ENCODE data around the gene MARK3. TPM values are rescaled to one million over a fixed set of nuclear protein-coding genes. Genes with fewer than 3 reads are reported as not detected.
"Not testable (repeated sequence)": the region's sequence is repeated elsewhere in the genome, so short reads cannot be mapped to it uniquely, and the experiment has no call there.

MARK3 gene
- 65.5 and 75.7 TPM in 2 replicates for total RNA-seq

DNA sequence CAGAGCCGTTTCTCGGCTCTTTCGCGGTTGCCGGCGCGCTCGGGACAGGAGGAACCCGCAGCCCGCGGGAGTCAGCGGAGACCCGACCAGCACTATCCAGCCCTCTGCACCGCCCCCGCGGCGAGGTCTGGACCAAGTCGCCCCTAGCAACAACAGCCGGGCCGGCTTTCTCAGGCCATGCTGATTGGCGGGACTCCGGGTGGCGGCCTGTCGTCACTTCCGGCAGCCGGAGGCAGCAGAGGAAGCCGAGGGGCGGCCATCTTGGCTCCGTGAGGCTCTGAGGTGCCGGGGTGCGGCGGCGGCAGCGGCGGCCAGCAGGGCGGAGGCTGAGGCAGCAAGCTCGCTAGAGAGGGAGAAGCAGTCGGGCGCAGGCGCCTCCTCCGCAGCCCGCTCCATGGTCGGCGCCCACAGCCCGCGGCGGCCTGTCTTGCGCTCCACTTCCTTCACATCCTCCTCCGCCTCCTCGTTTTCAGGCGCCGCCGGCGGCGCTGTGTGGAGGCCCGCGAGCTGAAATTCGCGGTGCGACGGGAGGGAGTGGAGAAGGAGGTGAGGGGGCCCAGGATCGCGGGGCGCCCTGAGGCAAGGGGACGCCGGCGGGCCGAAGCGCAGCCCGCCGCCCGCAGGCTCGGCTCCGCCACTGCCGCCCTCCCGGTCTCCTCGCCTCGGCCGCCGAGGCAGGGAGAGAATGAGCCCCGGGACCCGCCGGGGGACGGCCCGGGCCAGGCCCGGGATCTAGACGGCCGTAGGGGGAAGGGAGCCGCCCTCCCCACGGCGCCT, at the start of gene MARK3:
TSS of gene MARK3 (plus strand) at position 264 of the 777 bp plus-strand sequence. CDS start 615 bp downstream, outside the sequence.
- DNase-seq (ENCODE audit: extremely low read depth, low read depth, low spot score) = no peak

DNA sequence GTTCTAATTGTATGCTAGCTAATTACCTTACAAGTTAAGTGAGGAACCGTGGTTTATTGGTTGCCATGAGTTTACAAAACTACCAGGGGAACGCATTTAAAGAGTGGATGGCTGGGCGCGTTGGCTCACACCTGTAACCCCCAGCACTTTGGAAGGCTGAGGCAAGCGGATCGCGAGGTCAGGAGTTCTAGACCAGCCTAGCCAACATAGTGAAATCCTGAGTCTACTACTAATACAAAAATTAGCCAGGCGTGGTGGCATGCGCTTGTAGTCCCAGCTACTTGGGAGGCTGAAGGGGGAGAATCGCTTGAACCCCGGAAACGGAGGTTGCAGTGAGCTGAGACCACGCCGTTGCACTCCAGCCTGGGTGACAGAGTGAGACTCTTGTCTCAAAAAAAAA, 49.0 kb upstream of the MARK3 start:
- no peak for DNase-seq (ENCODE audit: extremely low read depth, low read depth, low spot score)

DNA sequence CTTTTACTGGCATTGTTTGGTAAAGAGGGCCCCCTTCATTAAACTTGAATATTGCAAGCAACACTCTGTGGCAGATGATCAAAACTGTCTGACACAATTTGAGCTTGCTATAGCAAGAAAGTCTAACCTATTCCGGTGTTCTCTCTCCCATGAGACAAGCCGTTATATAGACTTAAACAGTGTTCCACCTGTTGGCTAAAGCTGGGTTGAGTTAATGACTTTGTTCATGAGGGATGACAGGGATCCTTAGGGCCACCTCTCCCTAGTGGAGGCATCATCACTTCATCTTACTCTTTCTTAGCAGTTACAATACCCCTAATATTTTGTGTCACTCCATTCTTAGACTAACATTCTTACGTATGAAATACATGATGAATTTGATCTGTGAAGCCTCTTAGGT, 47.4 kb upstream of the MARK3 start:
- DNase-seq (ENCODE audit: extremely low read depth, low read depth, low spot score) = no peak

DNA sequence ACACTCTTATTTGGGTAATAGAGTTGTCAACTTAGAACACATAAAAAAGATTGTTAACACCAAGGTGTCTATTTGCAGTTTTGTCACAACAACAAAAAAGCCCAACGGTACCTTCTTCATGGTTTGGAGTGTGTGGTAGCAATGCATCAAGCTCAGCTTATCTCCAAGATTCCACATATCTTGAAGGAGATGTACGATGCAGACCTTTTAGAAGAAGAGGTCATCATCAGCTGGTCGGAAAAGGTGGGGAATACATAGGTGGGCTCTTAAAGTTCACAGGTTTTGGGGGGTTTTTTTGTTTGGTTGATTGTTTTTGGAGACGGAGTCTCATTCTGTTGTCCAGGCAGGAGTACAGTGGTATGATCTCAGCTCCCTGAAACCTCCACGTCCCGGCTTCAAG, 45.7 kb upstream of the MARK3 start:
- DNase-seq (ENCODE audit: extremely low read depth, low read depth, low spot score) = no peak

DNA sequence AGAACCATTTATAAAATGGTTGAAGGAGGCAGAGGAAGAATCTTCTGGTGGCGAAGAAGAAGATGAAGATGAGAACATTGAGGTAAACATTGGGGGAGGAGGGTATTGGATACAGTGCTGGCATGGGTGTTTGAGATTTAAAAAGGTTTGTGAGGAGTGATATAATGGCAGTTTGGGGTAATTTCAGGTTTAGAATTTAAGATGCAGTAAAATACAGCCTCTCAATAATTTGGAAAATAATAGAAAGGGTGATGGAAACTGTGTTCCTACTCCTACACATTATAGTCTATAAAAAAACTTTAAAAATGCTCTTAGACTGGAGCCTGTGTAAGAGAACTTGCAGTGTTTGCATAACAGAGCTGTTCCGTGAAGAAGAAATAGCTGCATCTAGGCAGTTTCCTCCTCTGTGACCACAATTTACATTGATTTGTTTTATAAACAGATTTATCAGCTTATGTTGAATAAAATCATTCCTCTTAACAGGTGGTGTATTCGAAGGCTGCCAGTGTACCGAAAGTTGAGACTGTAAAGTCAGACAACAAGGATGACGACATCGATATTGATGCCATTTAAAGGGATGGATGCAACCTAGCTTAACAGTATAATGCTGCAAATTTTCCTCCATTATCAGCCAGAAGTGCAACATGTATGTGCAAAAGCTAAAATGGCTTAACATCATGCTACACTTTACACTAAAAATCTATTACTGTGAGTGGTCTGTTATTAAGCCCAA, 44.6 kb upstream of the MARK3 start:
- no peak for DNase-seq (ENCODE audit: extremely low read depth, low read depth, low spot score)

DNA sequence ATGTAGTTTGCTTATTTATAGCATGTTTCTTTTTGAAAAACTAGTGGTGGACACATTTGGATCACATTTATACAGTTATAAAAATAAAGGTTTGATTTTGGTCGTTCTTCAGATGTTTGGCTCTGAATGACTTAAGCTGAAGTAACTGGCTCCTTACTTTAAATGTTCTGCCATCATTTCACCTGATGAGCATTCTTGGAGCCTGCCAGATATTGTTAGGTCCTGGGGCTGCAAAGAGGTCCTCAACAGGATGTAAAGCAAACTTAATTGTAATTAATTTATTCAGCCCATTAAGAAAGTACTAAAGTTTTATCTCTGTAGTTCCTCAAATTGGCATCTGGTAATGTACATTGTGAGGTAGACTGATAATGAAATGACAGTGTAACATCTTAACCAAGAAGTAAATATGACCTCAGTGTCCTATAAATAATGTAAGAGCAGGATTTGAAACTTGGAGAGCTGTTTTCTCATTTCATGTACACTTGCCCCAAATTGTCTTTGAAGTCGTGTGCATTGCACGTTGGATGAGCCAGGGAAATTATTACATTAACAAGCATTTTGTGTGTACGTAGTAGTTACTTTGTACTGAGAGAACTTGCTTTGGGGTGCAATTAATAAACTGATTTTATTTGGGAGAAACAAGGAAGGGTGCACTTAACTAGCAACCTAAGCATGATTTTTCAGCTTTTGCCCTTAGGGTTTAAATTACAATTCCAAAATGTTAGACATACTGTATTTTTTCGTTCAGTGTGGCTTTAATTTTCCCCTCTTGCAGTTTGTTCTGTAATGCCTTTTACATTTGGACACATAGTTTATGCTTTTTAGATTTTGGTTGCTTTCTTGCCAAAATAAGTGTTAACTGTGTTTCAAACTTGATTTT, 43.7 kb upstream of the MARK3 start:
- DNase-seq (ENCODE audit: extremely low read depth, low read depth, low spot score) = no peak

DNA sequence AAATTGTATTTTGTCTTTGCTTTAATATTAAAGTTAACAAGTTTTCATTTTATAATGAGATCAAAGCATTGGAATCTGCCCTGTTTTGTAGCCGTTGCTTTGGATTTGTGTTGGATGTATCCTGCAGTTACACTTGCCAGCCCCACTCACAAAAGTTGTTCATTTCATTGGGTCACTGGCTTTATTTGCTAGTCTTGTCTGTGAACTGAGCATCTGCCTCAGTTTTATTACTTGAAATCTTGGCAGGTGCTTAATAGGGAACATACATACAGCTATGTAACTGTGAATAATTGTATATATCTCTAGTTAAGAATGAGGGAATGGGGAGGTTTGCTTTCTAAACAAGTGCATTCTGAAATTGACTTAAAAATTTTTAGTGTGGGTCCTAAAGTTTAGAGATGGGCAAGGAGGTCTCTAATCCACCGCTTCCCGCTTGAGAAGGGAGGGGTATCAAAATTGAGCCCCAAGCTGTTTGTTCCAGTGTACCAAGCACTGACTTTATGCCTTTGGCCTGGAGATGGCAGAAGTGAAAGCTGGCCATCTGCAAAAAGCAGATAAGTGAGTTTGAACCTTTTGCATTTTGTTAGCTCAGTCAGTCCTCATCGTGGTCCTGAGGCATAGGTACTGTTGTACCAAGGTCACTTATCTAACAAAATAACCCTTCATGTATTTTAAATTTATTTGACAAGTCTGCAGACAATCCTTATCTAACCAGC, 41.9 kb upstream of the MARK3 start:
- DNase-seq (ENCODE audit: extremely low read depth, low read depth, low spot score) = no peak

DNA sequence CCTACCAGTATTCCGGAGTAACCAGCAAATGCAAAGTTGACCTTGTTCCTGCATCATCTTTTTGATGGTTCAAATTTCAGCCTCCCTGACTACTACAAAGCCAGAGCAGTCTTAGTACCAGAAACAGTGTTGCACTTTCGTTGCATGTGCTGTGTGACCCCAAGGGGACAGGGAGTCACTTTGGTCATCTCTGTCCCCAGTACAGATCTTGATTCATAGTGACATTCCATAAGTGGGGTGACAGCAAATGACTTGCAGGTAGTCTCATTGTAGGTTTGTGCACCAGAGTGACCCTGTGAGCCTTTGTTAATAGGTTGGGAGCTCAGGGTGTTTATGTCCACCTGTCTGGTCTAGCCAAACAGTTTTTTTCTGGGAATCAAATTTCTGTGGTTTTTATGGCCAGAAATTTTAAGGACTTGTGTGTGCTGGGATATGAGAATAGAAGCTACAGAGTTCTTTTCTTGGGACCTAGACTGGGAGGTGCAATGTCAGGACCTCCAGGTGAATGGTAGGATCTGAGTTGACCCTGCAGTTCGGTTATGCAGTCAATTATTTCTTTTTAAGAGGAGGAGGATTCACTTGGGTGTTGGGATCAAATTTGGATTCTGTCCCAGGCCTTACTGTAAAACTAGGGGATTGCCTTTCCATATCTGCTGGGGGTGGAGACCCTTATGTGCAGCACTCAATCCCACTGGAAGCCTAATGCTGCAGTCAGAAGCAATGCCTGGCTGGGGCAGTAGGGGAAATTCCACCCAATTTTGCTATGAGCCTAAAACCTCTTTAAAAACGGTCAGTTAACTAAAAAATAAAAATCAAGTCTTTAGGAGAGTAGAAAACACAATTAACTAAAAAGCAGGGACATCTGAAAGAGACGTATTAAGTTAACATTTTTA, 41.1 kb upstream of the MARK3 start:
- DNase-seq (ENCODE audit: extremely low read depth, low read depth, low spot score) = no peak

DNA sequence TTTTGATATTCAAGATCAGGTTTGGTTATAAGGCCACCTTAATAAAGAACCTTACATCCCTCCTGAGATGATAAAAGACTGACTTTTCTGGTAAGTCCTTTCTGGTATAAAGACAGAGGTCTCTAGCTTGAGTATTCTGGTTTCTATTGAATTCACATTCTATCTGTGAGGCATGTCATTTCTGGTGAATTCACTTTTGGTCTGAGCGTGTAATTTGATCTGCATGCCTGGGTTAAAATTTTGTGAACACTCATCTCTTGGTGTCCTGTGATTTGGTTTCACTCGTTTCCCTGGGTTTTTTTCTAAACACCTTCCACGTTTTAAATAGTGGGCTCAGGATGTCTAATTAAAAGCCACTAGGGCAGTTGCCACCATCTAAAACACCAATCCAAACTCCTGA, 38.9 kb upstream of the MARK3 start:
- no peak for DNase-seq (ENCODE audit: extremely low read depth, low read depth, low spot score)

DNA sequence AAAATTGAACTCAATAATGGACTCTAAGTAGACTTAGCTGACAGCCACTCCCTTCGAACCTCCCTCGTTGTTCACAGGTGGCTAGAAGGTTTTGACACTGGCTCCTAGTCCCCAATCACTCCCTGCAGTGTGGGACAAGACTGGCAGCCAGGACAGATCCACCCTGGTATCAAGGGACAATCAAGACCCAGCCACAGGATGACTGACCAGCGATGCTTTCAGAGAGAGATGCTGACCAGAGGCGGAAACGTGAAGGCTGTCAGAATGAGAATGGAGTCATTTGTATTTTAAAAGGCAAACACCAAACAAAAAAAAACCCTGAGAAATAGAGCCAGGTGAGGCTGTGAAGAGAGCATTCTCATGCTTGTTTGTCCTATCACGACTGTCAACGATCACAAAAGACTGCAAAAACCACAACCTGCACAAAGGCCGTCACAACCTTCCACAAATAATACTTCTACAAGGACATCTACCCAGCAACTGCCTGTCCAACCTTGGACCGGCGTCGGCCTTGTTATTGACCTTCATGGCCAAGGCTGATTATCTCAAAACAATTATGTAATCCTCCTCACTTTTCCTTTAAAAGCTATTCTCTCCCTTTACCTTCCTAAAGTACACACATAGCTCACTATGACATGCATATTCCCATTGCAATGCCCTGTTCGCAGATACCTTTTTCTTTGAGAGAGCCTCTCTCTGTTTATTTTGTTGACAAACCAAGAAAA, 38.0 kb upstream of the MARK3 start:
- DNase-seq (ENCODE audit: extremely low read depth, low read depth, low spot score) = no peak

DNA sequence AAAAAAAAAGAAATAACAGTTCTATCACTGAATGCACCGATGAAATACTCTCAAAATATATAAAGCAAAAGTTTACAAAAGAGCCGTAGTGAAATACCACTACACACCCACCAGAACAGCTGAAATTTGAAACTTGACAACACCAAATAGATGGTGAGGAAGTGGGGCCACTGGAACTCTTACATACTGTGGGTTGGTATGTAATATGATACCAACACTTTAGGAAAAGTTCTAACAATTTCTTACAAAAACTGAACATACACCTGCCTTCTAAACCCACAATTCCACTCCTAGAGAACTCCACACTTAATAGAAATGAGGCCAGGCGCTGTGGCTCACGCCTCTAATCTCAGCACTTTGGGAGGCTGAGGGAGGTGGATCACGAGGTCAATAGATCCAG, 37.1 kb upstream of the MARK3 start:
- no peak for DNase-seq (ENCODE audit: extremely low read depth, low read depth, low spot score)

DNA sequence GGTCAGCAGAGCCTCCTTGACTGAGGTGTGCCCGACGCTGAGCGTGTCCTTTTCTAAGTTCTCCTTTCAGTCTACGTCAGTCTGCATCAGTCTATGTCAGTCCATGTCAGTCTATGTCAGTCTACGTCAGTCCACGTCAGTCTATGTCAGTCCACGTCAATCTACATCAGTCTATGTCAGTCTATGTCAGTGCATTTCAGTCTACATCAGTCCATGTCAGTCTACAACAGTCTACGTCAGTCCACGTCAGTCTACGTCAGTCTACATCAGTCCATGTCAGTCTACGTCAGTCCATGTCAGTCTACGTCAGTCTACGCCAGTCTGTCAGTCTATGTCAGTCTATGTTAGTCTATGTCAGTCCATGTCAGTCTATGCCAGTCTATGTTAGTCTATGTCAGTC, 35.2 kb upstream of the MARK3 start:
- DNase-seq (ENCODE audit: extremely low read depth, low read depth, low spot score) = no peak

DNA sequence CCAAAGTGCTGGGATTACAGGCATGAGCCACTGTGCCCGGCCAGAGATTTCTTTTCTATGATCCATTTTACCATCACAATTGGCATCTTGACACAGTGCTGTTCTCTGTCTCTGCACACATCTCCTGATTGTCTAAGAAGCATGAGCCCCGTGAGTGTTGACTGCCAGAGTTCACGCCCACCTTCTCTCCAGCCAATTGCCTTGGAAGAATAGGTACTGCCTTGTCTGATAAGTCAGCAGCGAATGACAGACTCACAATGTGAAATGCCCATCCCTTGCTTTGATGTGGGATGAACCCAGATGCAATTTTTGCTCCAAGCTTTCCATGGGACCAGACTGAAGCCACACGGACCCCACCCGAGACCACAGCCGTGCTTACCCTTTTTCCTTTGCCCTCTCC, 31.9 kb upstream of the MARK3 start:
- no peak for DNase-seq (ENCODE audit: extremely low read depth, low read depth, low spot score)

DNA sequence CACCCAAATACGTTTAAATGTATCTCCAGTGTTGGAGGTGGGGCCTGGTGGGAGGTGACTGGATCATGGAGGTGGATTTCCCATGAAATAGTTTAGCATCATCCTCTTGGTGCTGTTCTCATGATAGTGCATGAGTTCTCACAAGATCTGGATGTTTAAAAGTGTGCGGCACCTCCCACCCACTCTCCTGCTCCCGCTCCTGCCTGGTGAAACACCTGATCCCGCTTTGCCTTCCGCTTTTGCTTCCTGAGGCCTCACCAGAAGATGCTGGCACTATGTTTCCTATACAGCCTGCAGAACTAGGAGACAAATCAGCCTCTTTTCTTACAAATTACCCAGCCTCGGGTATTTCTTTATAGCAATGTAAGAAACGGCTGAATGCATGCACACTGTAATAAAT, 31.1 kb upstream of the MARK3 start:
- DNase-seq (ENCODE audit: extremely low read depth, low read depth, low spot score) = no peak

DNA sequence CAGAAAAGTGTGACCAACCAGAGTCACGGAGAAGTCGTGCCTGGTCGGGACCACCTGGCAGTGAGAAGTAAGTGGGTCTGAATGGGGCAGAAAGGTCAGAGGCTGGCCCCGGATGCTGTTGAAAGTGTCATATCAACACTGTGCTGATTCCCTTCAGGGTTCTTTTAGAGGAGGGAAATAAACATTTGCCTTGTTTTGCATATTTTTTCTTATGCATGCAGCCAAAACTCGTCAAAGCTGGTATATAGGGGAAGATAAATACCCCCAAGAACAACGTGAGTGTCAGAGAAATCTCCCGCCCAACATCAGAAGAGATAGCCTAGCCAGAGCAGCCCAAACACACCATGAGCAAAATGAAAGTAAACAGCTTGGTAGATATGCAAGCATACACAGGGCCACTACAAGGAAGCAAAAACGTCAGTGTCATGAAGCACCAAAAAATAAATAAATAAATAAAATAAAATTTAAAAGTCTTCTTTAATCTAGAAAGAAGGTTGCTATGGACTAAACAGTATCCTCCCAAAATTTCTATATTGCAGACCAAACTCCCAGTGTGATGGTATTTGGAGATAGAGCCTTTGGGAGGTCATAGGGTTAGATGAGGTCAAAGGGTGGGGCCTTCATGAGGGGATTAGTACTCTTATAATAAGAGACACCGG, 29.1 kb upstream of the MARK3 start:
- no peak for DNase-seq (ENCODE audit: extremely low read depth, low read depth, low spot score)

DNA sequence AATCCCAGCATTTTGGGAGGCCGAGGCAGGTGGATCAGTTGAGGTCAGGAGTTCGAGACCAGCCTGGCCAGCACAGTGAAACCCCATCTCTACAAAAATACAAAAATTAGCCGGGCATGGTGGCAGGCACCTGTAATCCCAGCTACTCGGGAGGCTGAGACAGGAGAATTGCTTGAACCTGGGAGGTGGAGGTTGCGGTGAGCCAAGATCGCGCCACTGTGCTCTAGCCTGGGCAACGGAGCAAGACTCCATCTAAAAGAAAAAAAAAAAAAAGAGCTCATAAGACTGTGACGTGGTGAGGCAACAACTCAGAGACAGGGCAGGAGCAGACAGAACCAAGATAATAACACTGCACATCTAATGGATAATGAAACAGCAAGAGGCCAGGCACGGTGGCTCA, 27.7 kb upstream of the MARK3 start:
- DNase-seq (ENCODE audit: extremely low read depth, low read depth, low spot score) = not testable (repeated sequence)

DNA sequence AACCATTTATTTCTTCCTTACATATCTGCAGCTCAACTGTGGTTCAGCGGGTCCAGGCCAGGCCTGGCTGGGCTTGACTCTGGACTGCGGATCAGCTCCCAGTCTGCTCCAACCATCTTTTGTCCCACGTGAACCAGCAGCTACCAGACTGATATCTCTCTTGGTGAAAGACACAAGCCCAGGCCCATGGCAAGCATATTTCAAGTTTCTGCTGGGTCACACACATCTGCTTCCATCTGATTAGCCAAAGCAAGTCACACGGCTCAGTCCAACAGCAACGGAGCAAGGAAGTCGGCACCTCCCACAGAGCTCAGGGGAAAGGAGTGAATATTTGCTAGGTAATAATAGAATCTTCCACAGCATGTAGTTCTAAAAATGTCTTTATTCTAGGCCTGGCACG, 24.7 kb upstream of the MARK3 start:
- DNase-seq (ENCODE audit: extremely low read depth, low read depth, low spot score) = no peak

DNA sequence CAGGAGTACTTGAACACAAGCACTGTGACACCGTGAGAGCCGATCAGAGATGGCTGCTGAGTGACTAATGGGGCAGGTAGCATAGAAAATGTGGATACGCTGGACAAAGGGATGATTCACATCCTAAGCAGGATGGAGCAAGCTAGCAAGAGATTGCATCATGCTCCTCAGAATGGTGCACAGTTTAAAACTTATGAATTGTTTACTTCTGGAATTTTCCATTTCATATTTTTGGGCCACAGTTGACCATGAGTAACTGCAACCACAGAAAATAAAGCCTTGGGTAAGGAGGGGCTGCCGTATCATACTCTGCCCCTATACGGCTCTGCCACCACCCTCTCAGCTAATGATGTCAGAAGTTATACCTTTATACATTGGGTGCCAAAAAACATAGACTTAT, 23.3 kb upstream of the MARK3 start:
- DNase-seq (ENCODE audit: extremely low read depth, low read depth, low spot score) = peak; percentile 88

DNA sequence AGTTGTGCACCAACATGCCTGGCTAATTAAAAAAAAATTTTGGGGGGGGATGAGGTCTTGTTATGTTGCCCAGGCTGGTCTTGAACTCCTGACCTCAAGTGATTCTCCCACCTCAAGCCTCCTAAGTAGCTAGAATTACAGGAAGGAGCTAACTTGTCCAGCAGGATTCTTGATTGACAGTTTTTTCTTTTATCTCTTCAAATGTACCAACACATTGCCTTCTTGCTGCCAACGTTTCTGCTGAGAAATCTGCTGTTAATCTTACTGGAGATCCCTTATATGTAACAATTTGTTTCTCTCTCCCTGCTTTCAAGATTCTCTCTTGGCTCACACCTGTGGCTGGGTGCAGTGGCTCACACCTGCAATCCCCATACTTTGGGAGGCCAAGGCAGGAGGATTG, 22.4 kb upstream of the MARK3 start:
- DNase-seq (ENCODE audit: extremely low read depth, low read depth, low spot score) = no peak
